Measurements from ENCODE around the gene VPS26C.
"Not testable (repeated sequence)": the region's sequence is repeated elsewhere in the genome, so short reads cannot be mapped to it uniquely, and the experiment has no call there.

DNA sequence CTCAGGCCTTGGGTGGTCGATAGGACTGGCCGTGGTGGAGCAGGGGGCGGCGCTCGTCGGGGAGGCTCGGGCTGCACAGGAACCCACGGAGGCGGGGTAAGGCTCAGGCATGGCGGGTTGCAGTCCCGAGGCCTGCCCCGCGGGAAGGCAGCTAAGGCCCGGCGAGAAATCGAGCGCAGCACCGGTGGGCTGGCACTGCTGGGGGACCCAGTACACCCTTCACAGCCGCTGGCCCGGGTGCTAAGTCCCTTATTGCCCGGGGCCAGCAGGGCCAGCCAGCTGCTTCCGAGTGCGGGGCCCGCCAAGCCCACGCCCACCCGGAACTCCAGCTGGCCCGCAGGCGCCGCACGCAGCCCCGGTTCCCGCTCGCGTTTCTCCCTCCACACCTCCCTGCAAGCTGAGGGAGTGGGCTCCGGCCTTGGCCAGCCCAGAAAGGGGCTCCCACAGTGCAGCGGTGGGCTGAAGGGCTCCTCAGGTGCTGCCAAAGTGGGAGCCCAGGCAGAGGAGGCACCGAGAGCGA is 16.1 kb upstream of the VPS26C start:
- TF ChIP-seq, protein P1, sequence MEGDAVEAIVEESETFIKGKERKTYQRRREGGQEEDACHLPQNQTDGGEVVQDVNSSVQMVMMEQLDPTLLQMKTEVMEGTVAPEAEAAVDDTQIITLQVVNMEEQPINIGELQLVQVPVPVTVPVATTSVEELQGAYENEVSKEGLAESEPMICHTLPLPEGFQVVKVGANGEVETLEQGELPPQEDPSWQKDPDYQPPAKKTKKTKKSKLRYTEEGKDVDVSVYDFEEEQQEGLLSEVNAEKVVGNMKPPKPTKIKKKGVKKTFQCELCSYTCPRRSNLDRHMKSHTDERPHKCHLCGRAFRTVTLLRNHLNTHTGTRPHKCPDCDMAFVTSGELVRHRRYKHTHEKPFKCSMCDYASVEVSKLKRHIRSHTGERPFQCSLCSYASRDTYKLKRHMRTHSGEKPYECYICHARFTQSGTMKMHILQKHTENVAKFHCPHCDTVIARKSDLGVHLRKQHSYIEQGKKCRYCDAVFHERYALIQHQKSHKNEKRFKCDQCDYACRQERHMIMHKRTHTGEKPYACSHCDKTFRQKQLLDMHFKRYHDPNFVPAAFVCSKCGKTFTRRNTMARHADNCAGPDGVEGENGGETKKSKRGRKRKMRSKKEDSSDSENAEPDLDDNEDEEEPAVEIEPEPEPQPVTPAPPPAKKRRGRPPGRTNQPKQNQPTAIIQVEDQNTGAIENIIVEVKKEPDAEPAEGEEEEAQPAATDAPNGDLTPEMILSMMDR (IDR thresholded peaks at IDR 0.05), result not testable (repeated sequence)
- TF ChIP-seq ZFX (IDR thresholded peaks at IDR 0.05; ENCODE audit: borderline replicate concordance), result not testable (repeated sequence)
